WTC11 (cell line): ENCODE results near the gene C16orf74. TPM values are rescaled to one million over a fixed set of nuclear protein-coding genes. Genes with fewer than 3 reads are reported as not detected.
A peak's percentile ranks its signal among the peaks of the same experiment; 100 is the strongest.

ENCODE experiments used
- ATAC-seq: fragments of 200-7000 bp; cut with Tn5 transposase; 2 replicates; pipeline ENCODE4 v1.10.0; 2021; ENCODE audit warnings: mild to moderate bottlenecking, moderate library complexity
- CTCF ChIA-PET: fragments of 300-600 bp; sonication (Branson Sonifier 250); formaldehyde crosslinking; loops from one replicate; lab custom pipeline; 2021; ENCODE audit warnings: antibody characterized with exemption; lab: Charles Lee
- POLR2A ChIA-PET: fragments of 350-600 bp; sonication (Branson Sonifier 250); formaldehyde crosslinking; loops from one replicate; lab custom pipeline; 2021; ENCODE audit warnings: antibody characterized with exemption; lab: Charles Lee
- DNase-seq: peaks from one replicate; pipeline ENCODE4 v3.0.0; 2021; ENCODE audit warnings: low spot score
- H3K27ac Mint-ChIP-seq: 2 replicates; pipeline ENCODE4 v1.8.0; 2021; ENCODE audit warnings: mixed read lengths
- H3K27me3 Mint-ChIP-seq: 2 replicates; pipeline ENCODE4 v1.8.0; 2021; ENCODE audit warnings: low read depth, mild to moderate bottlenecking, moderate library complexity, mixed read lengths
- H3K36me3 Mint-ChIP-seq: 2 replicates; pipeline ENCODE4 v1.8.0; 2021; ENCODE audit warnings: mixed read lengths
- H3K4me1 Mint-ChIP-seq: 2 replicates; pipeline ENCODE4 v1.8.0; 2022; ENCODE audit warnings: mixed read lengths
- H3K4me3 Mint-ChIP-seq: 2 replicates; pipeline ENCODE4 v1.8.0; 2021; ENCODE audit warnings: mild to moderate bottlenecking, moderate library complexity, mixed read lengths
- H3K9me3 Mint-ChIP-seq: 2 replicates; pipeline ENCODE4 v1.8.0; 2021; ENCODE audit warnings: mixed read lengths
- CBFB ChIP-seq: sonication (generic); formaldehyde crosslinking; IDR thresholded peaks from 2 replicates; pipeline ENCODE4 v1.8.1; 2022; ENCODE audit warnings: mild to moderate bottlenecking, low read depth, missing genetic modification reagents
- FOXP1 ChIP-seq: sonication (generic); formaldehyde crosslinking; IDR thresholded peaks from 2 replicates; pipeline ENCODE4 v1.8.0; 2022; ENCODE audit warnings: missing genetic modification reagents, mild to moderate bottlenecking, moderate library complexity, borderline replicate concordance
- KAT7 ChIP-seq: sonication (generic); formaldehyde crosslinking; IDR thresholded peaks from 2 replicates; pipeline ENCODE4 v1.8.1; 2023; ENCODE audit warnings: missing genetic modification reagents, mild to moderate bottlenecking, borderline replicate concordance
- NR2C2 ChIP-seq: sonication (generic); formaldehyde crosslinking; IDR thresholded peaks from 2 replicates; pipeline ENCODE4 v1.8.0; 2022; ENCODE audit warnings: mild to moderate bottlenecking, missing genetic modification reagents
- SMAD3 ChIP-seq: sonication (generic); formaldehyde crosslinking; IDR thresholded peaks from 2 replicates; pipeline ENCODE4 v1.8.0; 2022; ENCODE audit warnings: missing genetic modification reagents, mild to moderate bottlenecking, borderline replicate concordance
- ZBTB21 ChIP-seq: sonication (generic); formaldehyde crosslinking; IDR thresholded peaks from 2 replicates; pipeline ENCODE4 v1.8.1; 2023; ENCODE audit warnings: mild to moderate bottlenecking, missing genetic modification reagents, borderline replicate concordance
- ZNF532 ChIP-seq: fragments of 250-450 bp; sonication (Bioruptor Pico); IDR thresholded peaks from 2 replicates; pipeline ENCODE4 v1.9.0; 2021; ENCODE audit warnings: mild to moderate bottlenecking, borderline replicate concordance
- ZSCAN18 ChIP-seq: fragments of 250-450 bp; sonication (Bioruptor Pico); IDR thresholded peaks from 2 replicates; pipeline ENCODE4 v2.1.2; 2022; ENCODE audit warnings: mild to moderate bottlenecking, moderate library complexity
- total RNA-seq: library from RNA; stranded (reverse); gene quantifications from 3 replicates; pipeline ENCODE4 v1.2.3, GENCODE V29; 2021
- TF ChIP-seq, protein P1 (sequence below): sonication (generic); formaldehyde crosslinking; IDR thresholded peaks from 2 replicates; pipeline ENCODE4 v1.8.1; 2023; ENCODE audit warnings: mild to moderate bottlenecking, missing genetic modification reagents, borderline replicate concordance
- TF ChIP-seq, protein P2 (sequence below): fragments of 250-450 bp; sonication (Bioruptor Pico); IDR thresholded peaks from 2 replicates; pipeline ENCODE4 v1.9.0; 2021; ENCODE audit warnings: moderate library complexity, mild to moderate bottlenecking, inconsistent platforms, borderline replicate concordance
- TF ChIP-seq, protein P3 (sequence below): sonication (generic); formaldehyde crosslinking; IDR thresholded peaks from 2 replicates; pipeline ENCODE4 v1.8.1; 2023; ENCODE audit warnings: mild to moderate bottlenecking, missing genetic modification reagents, moderate library complexity

C16orf74 gene
- total RNA-seq, 1 experiment from 2014 or later: 8.3 TPM

DNA sequence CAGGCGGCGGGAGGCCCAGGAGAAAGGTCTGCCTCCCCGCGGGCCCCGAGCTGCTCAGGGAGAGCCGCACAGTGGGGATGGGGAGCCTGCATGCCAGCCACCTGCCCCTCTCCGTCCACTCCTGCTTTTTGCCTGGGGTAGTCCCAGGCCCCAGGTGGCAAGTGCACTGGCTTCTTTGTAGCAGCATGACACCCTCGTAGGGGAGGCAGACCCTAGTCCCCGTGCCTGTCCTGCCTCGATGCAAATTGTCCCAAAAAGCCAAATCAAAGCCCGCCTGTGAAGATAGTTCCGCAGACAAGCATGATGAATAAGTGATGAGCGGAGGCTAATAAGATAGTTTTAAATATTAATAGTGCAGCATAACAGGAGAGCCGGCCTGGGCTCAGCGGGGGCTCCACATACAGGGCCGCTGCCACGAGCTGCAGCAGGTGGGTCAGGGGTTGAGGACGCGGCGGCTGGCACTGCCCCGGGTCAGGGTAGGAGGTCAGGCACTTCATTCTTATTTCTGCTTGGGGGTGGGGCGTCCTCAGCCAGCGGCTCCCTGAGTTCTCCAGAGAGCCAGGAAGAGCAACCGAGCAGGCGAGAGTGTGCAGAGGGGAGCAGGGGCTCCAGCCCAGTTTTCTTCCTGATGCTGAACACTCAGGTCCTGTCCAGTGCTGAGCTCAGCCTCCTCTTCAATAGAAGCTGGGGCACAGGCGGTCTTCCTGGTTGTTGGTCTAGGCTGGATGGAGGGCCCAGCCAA lies 89.0 kb downstream of the C16orf74 start (continued):
- TF ChIP-seq ZNF532 (CRISPR knock-in tag) (no peak), SMAD3 (CRISPR knock-in tag) (no peak), CBFB (CRISPR knock-in tag) (no peak), ZBTB21 (CRISPR knock-in tag) (no peak), NR2C2 (CRISPR knock-in tag) (no peak)
- TF ChIP-seq, protein P1, sequence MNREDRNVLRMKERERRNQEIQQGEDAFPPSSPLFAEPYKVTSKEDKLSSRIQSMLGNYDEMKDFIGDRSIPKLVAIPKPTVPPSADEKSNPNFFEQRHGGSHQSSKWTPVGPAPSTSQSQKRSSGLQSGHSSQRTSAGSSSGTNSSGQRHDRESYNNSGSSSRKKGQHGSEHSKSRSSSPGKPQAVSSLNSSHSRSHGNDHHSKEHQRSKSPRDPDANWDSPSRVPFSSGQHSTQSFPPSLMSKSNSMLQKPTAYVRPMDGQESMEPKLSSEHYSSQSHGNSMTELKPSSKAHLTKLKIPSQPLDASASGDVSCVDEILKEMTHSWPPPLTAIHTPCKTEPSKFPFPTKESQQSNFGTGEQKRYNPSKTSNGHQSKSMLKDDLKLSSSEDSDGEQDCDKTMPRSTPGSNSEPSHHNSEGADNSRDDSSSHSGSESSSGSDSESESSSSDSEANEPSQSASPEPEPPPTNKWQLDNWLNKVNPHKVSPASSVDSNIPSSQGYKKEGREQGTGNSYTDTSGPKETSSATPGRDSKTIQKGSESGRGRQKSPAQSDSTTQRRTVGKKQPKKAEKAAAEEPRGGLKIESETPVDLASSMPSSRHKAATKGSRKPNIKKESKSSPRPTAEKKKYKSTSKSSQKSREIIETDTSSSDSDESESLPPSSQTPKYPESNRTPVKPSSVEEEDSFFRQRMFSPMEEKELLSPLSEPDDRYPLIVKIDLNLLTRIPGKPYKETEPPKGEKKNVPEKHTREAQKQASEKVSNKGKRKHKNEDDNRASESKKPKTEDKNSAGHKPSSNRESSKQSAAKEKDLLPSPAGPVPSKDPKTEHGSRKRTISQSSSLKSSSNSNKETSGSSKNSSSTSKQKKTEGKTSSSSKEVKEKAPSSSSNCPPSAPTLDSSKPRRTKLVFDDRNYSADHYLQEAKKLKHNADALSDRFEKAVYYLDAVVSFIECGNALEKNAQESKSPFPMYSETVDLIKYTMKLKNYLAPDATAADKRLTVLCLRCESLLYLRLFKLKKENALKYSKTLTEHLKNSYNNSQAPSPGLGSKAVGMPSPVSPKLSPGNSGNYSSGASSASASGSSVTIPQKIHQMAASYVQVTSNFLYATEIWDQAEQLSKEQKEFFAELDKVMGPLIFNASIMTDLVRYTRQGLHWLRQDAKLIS (CRISPR knock-in tag): no peak
- TF ChIP-seq, protein P2, sequence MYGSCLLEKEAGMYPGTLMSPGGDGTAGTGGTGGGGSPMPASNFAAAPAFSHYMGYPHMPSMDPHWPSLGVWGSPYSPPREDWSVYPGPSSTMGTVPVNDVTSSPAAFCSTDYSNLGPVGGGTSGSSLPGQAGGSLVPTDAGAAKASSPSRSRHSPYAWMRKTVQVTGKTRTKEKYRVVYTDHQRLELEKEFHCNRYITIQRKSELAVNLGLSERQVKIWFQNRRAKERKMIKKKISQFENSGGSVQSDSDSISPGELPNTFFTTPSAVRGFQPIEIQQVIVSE (CRISPR knock-in tag): no peak

- Mint-ChIP-seq H3K27ac (no peak overlapping the region; the same call in 1 of the 2 replicates), H3K36me3 (peaks cover 56% of the 10 kb centered on the region), H3K4me3 (no peak overlapping the region), H3K4me1 (no peaks in the 10 kb centered on the region), H3K9me3 (no peaks in the 10 kb centered on the region), H3K27me3 (no peaks in the 10 kb centered on the region)
- no peak for TF ChIP-seq KAT7
- no peak for TF ChIP-seq ZSCAN18 (CRISPR knock-in tag)
- TF ChIP-seq, protein P3, sequence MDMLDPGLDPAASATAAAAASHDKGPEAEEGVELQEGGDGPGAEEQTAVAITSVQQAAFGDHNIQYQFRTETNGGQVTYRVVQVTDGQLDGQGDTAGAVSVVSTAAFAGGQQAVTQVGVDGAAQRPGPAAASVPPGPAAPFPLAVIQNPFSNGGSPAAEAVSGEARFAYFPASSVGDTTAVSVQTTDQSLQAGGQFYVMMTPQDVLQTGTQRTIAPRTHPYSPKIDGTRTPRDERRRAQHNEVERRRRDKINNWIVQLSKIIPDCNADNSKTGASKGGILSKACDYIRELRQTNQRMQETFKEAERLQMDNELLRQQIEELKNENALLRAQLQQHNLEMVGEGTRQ (CRISPR knock-in tag): no peak
- 0 out of 2 replicates have a peak, but pooled peaks have one; percentile 22 for TF ChIP-seq FOXP1 (CRISPR knock-in tag)
- ATAC-seq (no peak), DNase-seq (no peak)
- POLR2A ChIA-PET: interaction anchor here (0.6 kb wide), 1 partner anchor 104 kb away, joined by 3 read pairs; no protein-coding TSS in a partner anchor
- CTCF ChIA-PET: interaction anchor here (0.7 to 1.6 kb wide), 3 partner anchors 10 to 55 kb away, joined by 4 to 6 read pairs (median 6); no protein-coding TSS in a partner anchor
Observed at GRCh38 chr16:85660843-85661739, 89.8 kb downstream of the C16orf74 start.
